Measurements from ENCODE around the gene CAMTA1.

- no peak for TF ChIP-seq CTCF (IDR thresholded peaks at IDR 0.05)
- TF ChIP-seq POLR2A (IDR thresholded peaks at IDR 0.05) = no peak
- no peak for TF ChIP-seq POLR2AphosphoS5 (IDR thresholded peaks at IDR 0.05)
These were observed 639.2 kb downstream of the CAMTA1 start for GRCh38 chr1:7424352-7424890.
